K562 (cell line): Measurements from ENCODE around the gene VGLL4. TPM values are rescaled to one million over a fixed set of nuclear protein-coding genes. Genes with fewer than 3 reads are reported as not detected.

Experiments
- CREBBP ChIP-seq: IDR thresholded peaks from one replicate; pipeline ENCODE4 v1.6.1; 2012; ENCODE audit warnings: low read depth, mild to moderate bottlenecking, control low read depth, inconsistent platforms, low read length
- FOSL1 ChIP-seq: fragments of 200-800 bp; sonication (Bioruptor generic); conservative IDR thresholded peaks from 2 replicates; pipeline ENCODE4 v1.6.1; 2016; ENCODE audit warnings: missing genetic modification characterization, missing compliant biosample characterization
- FOXM1 ChIP-seq, 2 experiments: fragments of 450-650 bp in 1 of 2; sonication (generic) in 1 of 2; formaldehyde crosslinking in 1 of 2; IDR thresholded peaks; 2 replicates each; pipeline versions ENCODE4 v1.6.1 to v1.9.0; 2017 to 2022; ENCODE audit warnings: low read depth in 2 of 2, mild to moderate bottlenecking in 2 of 2, missing genetic modification reagents in 1 of 2, moderate library complexity in 1 of 2
- HDAC3 ChIP-seq: fragments of 450-650 bp; IDR thresholded peaks from 2 replicates; pipeline ENCODE4 v1.6.1; 2018; ENCODE audit warnings: borderline replicate concordance, mild to moderate bottlenecking, moderate library complexity; ENCODE audit not compliant: partially characterized antibody
- HLTF ChIP-seq: fragments of 450-650 bp; IDR thresholded peaks from 2 replicates; pipeline ENCODE4 v1.6.1; 2016
- HMGN3 ChIP-seq: IDR thresholded peaks from 2 replicates; pipeline ENCODE4 v1.6.1; 2011; ENCODE audit warnings: borderline replicate concordance, low read depth, mild to moderate bottlenecking, mixed read lengths, low read length; ENCODE audit not compliant: insufficient read length; ENCODE audit errors: extremely low read depth
- KDM5B ChIP-seq: fragments of 200-600 bp; sonication (generic); IDR thresholded peaks from 2 replicates; pipeline ENCODE4 v1.6.1; 2012; ENCODE audit warnings: low read depth, mild to moderate bottlenecking, moderate library complexity, low read length, control low read depth, inconsistent platforms; ENCODE audit not compliant: insufficient replicate concordance
- L3MBTL2 ChIP-seq: fragments of 450-650 bp; IDR thresholded peaks from 2 replicates; pipeline ENCODE4 v1.6.1; 2016; ENCODE audit warnings: mild to moderate bottlenecking, moderate library complexity
- MEF2D ChIP-seq: conservative IDR thresholded peaks from 2 replicates; pipeline ENCODE4 v1.6.1; 2016; ENCODE audit warnings: low read depth, missing genetic modification characterization, missing compliant biosample characterization
- NFATC3 ChIP-seq: fragments of 450-650 bp; IDR thresholded peaks from 2 replicates; pipeline ENCODE4 v1.6.1; 2017; ENCODE audit warnings: mild to moderate bottlenecking
- PML ChIP-seq: IDR thresholded peaks from 2 replicates; pipeline ENCODE4 v1.6.1; 2012; ENCODE audit warnings: low read length, inconsistent platforms
- SIX5 ChIP-seq, 2 experiments: IDR thresholded peaks; 2 replicates each; pipeline ENCODE4 v1.6.1; 2011; ENCODE audit warnings: low read length in 2 of 2, borderline replicate concordance in 1 of 2, low read depth in 1 of 2, mild to moderate bottlenecking in 1 of 2, moderate library complexity in 1 of 2; ENCODE audit not compliant: insufficient read depth in 1 of 2
- TCF7 ChIP-seq: sonication (generic); IDR thresholded peaks from 2 replicates; pipeline ENCODE4 v1.6.1; 2016; ENCODE audit warnings: antibody characterized with exemption, borderline replicate concordance
- TRIM24 ChIP-seq, 2 experiments: fragments of 450-650 bp; IDR thresholded peaks; 2 replicates each; pipeline ENCODE4 v1.6.1; 2016
- ZC3H4 ChIP-seq: sonication (generic); formaldehyde crosslinking; IDR thresholded peaks from 2 replicates; pipeline ENCODE4 v1.9.0; 2021; ENCODE audit warnings: missing genetic modification reagents, borderline replicate concordance
- ZNF165 ChIP-seq: fragments of 250-450 bp; sonication (Bioruptor Pico); IDR thresholded peaks from 2 replicates; pipeline ENCODE4 v1.4.0; 2020; ENCODE audit warnings: borderline replicate concordance
- ZNF668 ChIP-seq: fragments of 250-450 bp; sonication (Bioruptor Pico); IDR thresholded peaks from 2 replicates; pipeline ENCODE4 v1.8.0; 2022; ENCODE audit warnings: mild to moderate bottlenecking, inconsistent platforms
- polyA plus RNA-seq, 8 experiments: library from polyadenylated mRNA; depleted of rRNA in 4 of 8; stranded (reverse) in 5 of 8; unstranded in 3 of 8; fragments of >200 nt; fragmentation: Nextera tagmentation in 2 of 8; fragmentation: Illumina TruSeq in 1 of 8; extraction: Ambion mirVana in 2 of 8; extraction: Trizol in 1 of 8; gene quantifications; 2 replicates each; pipeline versions ENCODE4 v1.2.1 to v1.2.3, GENCODE V29; 2011 to 2014; ENCODE audit warnings: inconsistent platforms in 1 of 8, missing spikeins in 1 of 8
- total RNA-seq, 7 experiments: library from RNA; depleted of rRNA in 6 of 7; stranded (reverse); fragments of >200 nt in 6 of 7; fragmentation: Illumina TruSeq in 2 of 7; extraction: Trizol in 2 of 7; gene quantifications; 2 replicates each; pipeline versions ENCODE4 v1.2.1 to v1.2.3, GENCODE V29; 2011 to 2021; ENCODE audit warnings: low replicate concordance in 1 of 7
- TF ChIP-seq, protein P1 (sequence below): sonication (generic); formaldehyde crosslinking; IDR thresholded peaks from 2 replicates; pipeline ENCODE4 v1.8.1; 2023; ENCODE audit warnings: mild to moderate bottlenecking, missing genetic modification reagents
- TF ChIP-seq, protein P2 (sequence below): fragments of 250-450 bp; sonication (Bioruptor Pico); IDR thresholded peaks from 2 replicates; pipeline ENCODE4 v1.8.0; 2021; ENCODE audit warnings: moderate library complexity, mild to moderate bottlenecking, inconsistent platforms
- TF ChIP-seq, protein P3 (sequence below), 3 experiments: IDR thresholded peaks in 2 of 3; conservative IDR thresholded peaks in 1 of 3; 2 replicates each; pipeline ENCODE4 v1.5.1; 2011 to 2012; ENCODE audit warnings: low read length in 3 of 3, mild to moderate bottlenecking in 3 of 3, control low read depth in 2 of 3, improper control_type of control experiment in 1 of 3, inconsistent platforms in 1 of 3, low read depth in 1 of 3, mixed read lengths in 1 of 3, moderate library complexity in 1 of 3; ENCODE audit not compliant: insufficient read depth in 2 of 3
- TF ChIP-seq, protein P4 (sequence below): fragments of 200-800 bp; sonication (Bioruptor generic); IDR thresholded peaks from 2 replicates; pipeline ENCODE4 v1.6.1; 2017; ENCODE audit warnings: missing genetic modification characterization, missing compliant biosample characterization

VGLL4 gene
- total and polyA plus RNA-seq, 9 of the 15 experiments (the other 6 are each of a cell fraction or from before 2014, with no cell fraction given) = 0.27 to 10.9 (median 8.6) TPM

DNA sequence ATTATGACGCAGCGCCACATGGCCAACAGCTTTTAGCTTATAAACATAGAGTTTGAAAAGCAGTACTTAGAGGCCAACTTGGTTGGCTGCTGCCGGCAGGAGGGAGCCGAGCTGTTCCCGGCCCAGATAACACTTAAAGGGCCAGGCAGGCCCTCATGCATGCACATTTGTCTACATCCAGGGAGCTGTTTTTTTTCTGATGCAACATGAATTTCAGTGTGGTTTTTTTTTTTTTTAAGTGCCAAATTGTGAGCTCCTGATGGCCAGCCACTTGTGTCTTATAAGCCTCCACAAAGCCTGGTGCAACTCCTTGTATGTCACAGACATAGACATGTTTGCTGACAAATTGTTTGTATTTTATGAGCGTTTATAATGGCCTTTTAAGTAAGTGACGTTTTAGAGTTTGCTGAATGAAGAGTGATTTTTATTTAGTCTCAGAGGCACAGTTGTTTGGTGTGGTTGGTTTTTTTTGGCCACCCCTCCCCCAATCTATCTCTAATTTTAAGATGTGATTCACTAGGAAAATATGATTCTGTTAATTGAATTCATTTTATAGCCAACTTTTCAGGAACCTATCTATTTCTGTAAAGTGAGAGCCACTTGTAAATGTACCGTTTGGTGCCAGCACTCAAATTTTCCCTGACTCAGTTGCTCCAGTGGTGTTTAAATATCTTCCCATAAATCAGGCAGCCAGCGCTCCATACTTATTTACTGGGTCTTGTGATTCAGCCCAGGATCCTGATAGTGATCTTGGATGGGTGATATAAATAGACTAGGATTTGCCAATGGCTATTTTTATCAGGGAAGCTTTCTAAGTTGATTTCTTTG lies 134.3 kb downstream of the VGLL4 start (continued):
- TF ChIP-seq TCF7 = no peak
- peak; percentile 15 for TF ChIP-seq HDAC3
- no peak for TF ChIP-seq KDM5B
- no peak for TF ChIP-seq ZC3H4 (CRISPR knock-in tag)
- peak; percentile 91 for TF ChIP-seq MEF2D (tag)
- peak; percentile 51 for TF ChIP-seq FOSL1
- TF ChIP-seq CREBBP = no peak
- TF ChIP-seq ZNF668 (CRISPR knock-in tag) = no peak
- no peak for TF ChIP-seq HMGN3
- TF ChIP-seq FOXM1 (IDR thresholded peaks at IDR 0.05; ENCODE audit: low read depth) = peak; percentile 78
- TF ChIP-seq FOXM1 (CRISPR knock-in tag; IDR thresholded peaks at IDR 0.05; ENCODE audit: low read depth) = no peak
- peak in 1 of 2 experiments; percentile 34; a peak in 1 of 4 replicates for TF ChIP-seq TRIM24 (IDR thresholded peaks at IDR 0.05)
- TF ChIP-seq, protein P1, sequence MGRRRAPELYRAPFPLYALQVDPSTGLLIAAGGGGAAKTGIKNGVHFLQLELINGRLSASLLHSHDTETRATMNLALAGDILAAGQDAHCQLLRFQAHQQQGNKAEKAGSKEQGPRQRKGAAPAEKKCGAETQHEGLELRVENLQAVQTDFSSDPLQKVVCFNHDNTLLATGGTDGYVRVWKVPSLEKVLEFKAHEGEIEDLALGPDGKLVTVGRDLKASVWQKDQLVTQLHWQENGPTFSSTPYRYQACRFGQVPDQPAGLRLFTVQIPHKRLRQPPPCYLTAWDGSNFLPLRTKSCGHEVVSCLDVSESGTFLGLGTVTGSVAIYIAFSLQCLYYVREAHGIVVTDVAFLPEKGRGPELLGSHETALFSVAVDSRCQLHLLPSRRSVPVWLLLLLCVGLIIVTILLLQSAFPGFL (CRISPR knock-in tag) = no peak
- TF ChIP-seq L3MBTL2 = peak; percentile 89
- TF ChIP-seq, protein P2, sequence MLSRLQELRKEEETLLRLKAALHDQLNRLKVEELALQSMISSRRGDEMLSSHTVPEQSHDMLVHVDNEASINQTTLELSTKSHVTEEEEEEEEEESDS = no peak
- TF ChIP-seq HLTF = no peak
- TF ChIP-seq, protein P3, sequence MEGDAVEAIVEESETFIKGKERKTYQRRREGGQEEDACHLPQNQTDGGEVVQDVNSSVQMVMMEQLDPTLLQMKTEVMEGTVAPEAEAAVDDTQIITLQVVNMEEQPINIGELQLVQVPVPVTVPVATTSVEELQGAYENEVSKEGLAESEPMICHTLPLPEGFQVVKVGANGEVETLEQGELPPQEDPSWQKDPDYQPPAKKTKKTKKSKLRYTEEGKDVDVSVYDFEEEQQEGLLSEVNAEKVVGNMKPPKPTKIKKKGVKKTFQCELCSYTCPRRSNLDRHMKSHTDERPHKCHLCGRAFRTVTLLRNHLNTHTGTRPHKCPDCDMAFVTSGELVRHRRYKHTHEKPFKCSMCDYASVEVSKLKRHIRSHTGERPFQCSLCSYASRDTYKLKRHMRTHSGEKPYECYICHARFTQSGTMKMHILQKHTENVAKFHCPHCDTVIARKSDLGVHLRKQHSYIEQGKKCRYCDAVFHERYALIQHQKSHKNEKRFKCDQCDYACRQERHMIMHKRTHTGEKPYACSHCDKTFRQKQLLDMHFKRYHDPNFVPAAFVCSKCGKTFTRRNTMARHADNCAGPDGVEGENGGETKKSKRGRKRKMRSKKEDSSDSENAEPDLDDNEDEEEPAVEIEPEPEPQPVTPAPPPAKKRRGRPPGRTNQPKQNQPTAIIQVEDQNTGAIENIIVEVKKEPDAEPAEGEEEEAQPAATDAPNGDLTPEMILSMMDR (IDR thresholded peaks at IDR 0.05 in 2 of 3, conservative IDR thresholded peaks at IDR 0.05 in 1 of 3; ENCODE audit: insufficient read depth in 2 of 3, low read depth in 1 of 3, low read length in 3 of 3) = peak in 1 of 3 experiments; percentile 20; a peak in 1 of 6 replicates
- TF ChIP-seq, protein P4, sequence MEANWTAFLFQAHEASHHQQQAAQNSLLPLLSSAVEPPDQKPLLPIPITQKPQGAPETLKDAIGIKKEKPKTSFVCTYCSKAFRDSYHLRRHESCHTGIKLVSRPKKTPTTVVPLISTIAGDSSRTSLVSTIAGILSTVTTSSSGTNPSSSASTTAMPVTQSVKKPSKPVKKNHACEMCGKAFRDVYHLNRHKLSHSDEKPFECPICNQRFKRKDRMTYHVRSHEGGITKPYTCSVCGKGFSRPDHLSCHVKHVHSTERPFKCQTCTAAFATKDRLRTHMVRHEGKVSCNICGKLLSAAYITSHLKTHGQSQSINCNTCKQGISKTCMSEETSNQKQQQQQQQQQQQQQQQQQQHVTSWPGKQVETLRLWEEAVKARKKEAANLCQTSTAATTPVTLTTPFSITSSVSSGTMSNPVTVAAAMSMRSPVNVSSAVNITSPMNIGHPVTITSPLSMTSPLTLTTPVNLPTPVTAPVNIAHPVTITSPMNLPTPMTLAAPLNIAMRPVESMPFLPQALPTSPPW (CRISPR knock-in tag) = peak; percentile 27; the same call in 1 of the 2 replicates
- no peak for TF ChIP-seq SIX5 (IDR thresholded peaks at IDR 0.05; ENCODE audit: borderline replicate concordance in 1 of 2, insufficient read depth in 1 of 2, low read depth in 1 of 2, low read length in 2 of 2)
- no peak for TF ChIP-seq ZNF165 (CRISPR knock-in tag)
- 0 out of 2 replicates have a peak, but pooled peaks have one; percentile 35 for TF ChIP-seq NFATC3
- 0 out of 2 replicates have a peak, but pooled peaks have one; percentile 16 for TF ChIP-seq PML
